NCI-H1930 (cell line): Measurements from ENCODE around the gene HP1BP3.
A peak's percentile ranks its signal among the peaks of the same experiment; 100 is the strongest.

Experiments used
- DNase-seq, 2 experiments: peaks; one replicate each; lab custom pipeline; 2025; lab: John Stamatoyannopoulos, UW

Gene HP1BP3

DNA sequence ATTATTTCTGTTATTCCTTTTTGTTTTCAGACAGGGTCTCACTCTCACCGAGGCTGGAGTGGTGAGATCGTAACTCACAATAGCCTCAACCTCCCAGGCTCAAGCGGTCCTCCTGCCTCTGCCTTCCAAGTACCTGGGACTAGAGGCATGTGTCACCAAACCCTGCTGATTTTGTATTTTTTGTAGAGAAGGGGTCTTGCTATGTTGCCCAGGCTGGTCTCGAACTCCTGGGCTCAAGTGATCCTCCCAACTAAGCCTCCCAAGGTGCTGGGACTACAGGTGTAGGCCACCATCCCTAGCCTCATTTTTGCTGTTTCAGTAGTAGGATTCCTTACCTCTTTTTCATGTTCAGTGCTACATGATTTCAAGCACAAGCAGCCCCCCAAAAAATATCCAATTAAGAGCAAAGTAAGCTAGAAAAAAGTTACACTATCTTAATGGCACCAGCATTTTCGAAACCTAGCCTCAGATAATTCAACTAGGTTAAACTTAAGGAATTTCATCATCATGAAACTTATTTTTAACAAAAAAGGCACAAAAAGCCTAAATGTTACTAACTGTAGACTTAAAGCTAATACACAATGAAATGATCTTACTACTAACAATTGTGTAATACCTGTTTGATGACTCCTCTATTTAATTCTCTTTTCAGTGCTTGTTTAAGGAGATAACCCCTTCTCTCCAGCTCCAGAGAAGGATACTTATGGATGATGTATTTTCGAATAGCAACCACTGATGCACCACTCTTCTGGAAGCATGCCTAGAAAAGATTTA lies 16.6 kb downstream of the HP1BP3 start:
- no peak for DNase-seq

DNA sequence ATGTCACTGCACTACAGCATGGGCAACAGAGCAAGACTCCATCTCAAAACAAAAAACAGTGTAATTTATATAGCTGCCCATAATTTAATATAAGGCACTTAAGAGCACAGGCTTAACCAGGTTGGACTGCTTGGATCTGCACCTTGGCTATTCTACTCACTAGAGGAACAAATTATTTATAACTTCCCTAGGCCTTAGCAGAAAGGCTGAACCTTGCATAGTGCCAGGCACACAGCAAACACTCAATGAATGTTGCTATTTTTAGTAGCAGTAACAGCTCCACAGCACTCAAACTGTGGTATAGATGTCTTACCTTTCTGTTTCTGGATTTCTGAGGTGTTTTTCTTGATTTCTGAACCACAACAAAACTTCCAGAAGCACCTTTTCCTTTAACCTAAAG lies 19.8 kb downstream of the HP1BP3 start:
- no peak for DNase-seq

DNA sequence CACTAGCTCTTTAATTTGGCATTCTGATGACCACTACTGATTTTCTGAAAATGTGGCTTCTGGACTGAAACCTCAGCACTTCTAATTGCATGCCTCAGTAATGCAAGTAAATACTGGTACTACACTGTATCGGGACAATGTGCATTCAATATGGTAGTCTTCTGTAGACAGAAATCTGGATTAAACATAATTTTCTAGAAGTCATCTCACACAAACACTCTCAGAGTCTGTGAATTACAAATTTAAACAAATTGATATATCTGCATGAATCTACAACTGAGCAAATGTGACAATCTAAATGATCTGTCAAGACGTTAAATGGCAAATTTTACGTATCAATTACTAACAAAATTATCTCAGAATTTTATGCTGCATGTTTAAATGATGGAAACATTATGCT lies 23.7 kb downstream of the HP1BP3 start:
- DNase-seq: no peak

DNA sequence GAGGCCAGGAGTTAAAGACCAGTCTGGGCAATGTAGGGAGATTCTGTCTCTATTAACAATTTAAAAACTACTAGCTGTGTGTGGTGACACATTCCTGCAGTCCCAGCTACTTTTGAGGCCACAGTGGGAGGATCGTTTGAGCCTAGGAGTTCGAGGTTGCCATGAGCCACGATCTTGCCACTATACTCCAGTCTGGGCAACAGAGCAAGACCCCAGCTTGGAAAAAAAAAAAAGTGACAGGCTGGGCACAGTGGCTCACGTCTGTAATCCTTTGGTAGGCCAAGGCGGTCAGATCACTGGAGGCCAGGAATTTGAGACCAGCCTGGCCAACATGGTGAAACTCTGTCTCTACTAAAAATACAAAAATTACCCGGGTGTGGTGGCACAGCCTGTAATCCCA lies 26.8 kb downstream of the HP1BP3 start:
- no peak for DNase-seq

DNA sequence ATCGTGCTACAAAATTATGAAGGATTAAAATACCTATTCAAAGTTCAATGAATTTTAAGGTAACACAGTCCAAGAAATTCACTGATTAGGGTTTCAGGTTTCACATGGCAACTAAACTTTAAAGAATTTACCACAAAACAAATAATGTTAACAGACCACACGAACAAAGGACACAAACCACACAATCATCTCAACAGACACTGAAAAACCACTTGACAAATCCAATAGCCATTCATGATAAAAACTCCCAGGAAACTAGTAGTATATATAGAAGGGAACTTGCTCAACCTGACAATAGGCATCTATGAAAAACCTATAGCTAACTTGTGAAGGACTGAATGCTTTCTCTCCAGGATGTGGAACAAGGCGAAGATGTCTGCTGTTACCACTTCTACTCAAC lies 33.5 kb downstream of the HP1BP3 start:
- no peak for DNase-seq

DNA sequence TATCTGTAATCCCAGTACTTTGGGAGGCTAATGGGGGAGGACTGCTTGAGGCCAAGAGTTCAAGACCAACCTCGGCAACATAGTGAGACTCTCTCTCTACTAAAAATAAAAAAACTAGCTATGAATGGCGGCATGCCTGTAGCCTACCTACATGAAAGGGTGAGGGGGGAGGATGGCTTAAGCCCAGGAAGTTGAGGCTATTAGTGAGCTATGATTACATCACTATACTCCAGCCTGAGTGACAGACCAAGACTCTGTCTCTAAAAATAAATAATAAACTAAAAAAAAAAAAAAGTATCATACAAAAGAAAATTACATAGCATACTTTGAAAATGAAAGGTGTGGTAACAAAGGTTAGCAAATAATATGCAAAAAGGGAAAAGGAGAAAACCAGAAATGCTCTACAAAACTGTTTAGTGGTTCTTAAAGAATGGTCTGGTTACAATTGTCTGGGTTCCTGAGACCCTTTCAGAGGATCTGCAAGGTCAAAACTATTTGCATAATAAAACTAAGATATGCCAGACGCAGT lies 35.6 kb downstream of the HP1BP3 start:
- no peak for DNase-seq

DNA sequence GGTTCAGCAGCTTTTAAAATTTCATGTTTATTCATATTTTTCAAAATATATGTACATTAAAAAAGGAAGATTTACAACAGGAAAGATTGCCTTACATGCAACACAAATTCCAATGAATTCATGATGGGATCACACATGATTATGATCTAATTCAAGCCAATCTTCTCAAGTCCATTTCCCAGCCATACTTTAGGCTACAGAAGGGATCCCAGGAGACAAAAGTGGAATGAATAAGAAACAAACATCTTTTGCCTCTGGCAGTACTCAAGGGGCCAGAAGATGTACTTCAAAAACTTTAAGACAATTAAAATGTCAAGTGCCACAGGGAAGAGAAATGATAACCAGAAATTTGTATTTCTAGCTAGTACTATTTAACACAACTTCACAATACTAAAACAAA lies 44.4 kb downstream of the HP1BP3 start:
- DNase-seq: no peak

DNA sequence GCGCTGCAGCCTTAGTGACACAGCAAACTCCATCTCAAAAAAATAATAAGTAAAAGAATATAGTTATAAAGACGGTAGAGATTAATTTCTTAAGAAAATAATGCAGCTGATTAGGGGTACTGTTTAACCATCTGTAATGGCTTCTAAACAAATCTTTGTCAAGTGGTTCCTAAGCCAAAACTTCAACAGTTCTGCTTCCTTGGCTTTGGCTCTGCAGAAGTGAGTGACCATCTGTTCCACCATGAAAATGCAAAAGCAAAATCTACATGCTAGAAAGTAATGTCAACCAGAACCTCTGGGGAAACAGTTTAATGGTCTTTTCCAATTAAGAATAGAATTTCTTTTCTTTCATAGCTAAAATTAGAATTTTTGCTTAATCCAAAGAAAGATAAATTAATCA lies 46.3 kb downstream of the HP1BP3 start:
- DNase-seq: no peak

DNA sequence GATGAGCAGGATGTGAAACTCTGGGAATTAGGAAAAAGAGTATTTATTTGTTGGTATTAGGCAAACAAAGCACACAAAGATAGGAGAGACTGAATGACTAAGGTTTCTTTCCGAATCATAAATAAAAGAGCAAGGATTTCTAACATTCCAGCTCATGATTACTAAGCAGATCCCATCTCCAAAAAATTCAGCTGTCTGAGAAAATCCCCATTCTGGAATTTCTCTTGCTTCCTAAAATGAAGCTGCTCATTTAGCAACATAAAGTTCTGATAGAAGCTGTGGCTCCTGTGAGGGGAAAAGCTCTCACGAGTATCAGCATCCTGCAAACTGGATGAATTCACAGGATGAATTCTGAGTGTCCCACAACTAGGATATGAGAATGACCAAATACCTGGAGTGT lies 47.9 kb downstream of the HP1BP3 start:
- DNase-seq: no peak

DNA sequence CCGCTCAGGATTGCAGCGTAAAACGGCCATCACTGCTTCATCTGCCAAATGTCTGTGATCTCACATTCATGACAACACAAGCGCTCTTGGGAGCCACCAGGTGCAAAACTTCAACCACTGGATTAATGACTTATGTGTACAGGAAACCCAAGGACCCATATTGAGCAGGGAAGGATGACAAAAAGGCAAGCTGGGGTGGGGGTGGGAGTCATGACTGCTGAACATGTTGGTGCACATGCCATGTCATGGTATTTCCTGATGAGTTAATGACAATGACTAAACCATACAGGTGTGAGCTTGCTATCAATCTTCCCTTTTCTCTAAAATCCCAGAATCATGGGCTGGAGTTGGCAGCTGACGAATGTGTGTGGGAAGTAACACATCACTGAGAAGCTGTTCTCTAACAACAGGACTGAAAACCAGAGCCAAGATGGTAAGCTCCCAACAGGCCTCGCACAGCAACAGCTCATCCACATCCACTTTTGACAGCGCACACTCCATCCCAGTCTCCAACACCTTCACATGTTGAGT lies 51.5 kb downstream of the HP1BP3 start:
- no peak for DNase-seq

DNA sequence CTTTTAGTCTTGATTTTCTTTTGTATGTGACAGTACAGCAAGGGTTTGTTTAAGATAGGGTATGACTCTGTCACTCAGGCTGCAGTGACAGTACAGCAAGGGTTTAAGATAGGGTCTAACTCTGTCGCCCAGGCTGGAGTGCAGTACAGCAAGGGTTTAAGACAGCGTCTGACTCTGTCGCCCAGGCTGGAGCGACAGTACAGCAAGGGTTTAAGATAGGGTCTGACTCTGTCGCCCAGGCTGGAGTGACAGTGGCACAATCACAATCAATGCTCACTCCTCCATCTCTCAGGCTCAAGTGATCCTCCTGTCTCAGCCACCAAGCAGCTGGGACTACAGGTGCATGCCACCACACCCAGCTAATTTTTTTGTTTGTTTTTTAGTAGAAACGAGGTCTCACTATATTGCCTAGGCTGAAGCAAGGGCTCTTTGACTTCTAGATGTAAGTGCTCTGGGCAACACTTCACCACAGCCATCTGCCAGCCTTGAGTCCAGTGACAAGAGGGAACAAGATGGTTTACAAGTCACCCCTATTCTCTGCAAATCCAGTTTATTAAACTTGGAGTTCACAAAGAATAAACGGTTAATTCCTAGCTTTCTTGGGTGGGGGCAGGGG lies 53.6 kb downstream of the HP1BP3 start:
- no peak for DNase-seq

DNA sequence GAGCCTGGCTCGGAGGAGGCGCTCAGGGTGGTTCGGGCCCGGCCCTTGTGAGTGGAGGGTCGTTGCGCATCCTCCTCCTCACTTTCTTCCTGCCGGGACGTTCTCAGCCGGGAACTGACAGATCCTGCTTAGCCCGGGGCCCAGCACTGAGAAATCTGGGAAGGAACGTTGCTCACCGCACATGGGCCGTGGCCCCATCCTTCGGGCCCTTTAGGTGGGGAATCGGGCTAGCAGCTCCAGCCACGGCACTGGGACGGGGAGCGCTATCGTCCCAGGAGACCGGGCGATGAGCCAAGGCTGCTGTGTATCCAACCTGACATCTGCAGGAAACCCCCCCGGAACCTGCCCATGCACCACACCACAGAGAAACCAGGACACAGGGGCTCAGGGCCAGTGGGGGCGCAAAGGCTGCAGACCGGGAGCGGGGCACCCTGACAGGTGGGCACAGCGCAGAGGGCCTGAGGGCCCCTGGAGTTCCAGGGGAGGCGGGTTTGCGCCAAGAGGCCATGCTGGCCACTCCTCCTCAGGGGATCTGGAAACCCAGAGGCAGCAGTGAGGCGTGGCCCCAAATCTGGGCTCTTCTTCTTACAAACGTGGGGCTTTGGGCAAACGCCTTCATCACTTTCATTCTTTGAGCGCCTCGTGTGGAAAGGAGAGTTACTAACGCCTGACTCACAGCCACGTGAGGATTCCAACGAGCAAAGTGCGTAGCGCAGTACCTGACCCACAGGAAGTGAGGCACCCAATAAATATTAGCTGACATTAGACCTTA lies 54.3 kb downstream of the HP1BP3 start, which contains the start of gene SH2D5:
TSS of gene SH2D5 (minus strand) at position 116 of the 772 bp plus-strand sequence. CDS start 4,659 bp downstream, outside the sequence.
- DNase-seq: no peak

DNA sequence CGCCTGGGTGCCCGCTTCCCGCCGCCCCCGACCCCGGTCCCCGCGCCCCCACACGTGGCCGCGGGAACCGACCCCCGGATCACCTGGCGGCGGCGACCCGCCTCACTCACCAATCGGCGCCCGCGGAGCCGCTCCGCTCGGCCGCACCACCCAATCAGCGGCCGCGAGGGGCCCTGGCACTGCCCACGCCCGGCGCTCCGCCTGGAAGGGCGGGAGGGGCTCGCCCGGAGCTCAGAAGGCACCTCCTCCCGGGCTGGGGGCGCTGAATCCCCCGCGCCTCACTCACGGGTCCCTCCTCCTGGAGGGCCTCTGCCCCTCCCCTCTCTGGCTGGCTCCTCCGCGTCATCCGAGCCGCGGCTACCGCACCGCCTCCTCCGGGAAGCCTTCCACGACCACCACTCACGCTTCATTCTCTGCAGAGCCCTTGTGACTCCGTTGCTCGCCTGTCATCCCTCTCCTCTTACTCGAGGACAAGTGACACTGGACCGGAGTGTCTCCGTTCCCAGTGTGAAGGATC lies 55.0 kb downstream of the HP1BP3 start:
- DNase-seq: peak; percentile 64 to 67

DNA sequence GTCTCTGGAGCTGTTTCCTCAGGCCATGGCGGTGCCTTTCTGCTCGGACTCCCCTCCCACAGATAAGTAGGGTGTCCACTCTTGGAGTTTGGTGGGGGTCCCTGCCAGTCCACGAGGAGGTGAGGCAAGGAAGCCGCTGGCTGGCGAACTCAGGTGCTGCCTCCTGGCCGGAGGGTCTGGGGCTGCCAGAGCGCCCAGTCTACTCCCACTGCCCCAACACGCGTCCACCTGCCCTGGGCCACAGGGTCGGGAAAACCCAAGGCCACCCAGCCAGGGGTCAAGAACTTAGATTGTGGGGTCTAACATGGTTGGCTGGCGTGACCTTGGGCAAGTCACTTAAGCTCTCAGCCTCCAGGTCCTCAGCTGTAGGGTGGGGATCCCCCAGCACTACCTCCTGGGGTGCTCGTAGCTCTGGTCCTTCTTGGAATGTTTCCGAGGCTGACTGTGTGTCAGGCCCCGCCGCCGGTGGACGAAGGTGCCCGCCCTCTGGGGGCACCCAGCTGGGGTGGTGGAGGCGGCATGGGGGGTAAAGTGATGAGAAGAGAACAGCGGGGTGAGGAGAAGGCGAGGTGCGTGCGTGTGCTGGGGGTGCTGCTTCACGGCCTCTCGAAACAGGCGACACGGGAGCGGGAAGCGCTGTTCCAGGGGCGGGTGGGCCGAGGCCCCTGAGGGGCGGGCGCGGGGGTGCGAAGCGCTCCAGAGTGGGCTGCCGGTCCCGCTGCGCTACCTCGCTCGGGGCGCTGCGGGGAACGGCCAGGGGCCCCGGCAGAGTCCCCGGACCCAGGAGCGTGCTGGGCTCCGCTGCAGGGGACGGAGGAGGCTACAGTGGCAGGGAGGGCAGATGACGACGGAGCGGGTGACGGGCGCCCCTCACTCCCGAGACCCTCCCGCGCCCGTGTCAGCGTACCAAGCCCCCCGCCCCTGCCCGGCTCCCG lies 55.8 kb downstream of the HP1BP3 start:
- DNase-seq: no peak

DNA sequence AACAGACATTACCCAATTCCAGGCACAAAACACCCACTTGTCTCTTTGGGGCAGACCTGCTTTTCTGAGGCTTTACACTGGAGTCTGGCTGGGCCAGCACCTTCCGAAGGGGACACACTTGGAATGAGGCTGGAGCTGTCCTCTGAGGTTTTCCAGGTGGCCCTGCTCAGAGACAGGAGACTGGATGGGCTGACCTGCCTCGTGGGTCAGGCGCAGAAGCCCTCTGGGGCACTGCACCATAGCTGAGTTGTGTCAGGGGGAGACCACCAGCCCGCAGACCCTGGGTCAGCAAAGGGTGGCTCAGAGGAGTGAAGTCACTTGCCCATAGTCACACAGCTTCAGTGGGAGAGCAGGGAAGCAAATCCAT lies 56.4 kb downstream of the HP1BP3 start:
- DNase-seq: no peak

DNA sequence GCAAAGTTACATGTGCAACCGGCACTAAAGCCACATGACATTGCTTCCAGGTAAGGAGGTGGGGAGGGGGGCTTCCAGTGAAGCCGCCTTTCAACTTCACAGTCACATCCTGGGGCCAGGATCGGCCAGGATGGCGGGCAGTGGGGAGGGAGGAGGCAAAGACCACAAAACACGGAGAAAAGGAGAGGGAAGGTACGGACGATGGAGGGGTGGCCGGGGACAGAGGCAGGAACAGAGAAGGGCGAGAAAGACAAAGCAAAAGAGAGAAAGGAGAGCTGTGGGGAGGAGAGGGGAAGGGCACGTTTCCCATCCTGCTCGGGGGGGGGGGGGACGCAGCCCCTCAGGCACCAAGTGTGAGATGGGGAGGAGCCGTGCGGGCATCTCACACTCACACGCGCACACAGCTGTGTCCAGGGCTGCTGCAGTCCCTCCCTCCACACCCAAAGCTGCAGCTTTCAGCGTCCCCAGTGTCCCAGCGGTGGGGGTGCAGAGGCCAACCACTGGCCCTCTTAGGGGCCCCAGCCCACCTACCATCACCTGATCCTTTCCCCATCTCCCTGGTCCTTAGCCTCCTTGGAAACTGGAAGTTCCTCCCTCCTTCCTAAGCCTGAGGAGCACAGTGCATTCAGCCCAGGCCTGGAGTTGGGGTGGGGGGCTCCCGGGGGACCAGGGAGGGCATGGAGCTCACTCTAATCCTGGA lies 57.0 kb downstream of the HP1BP3 start:
- no peak for DNase-seq

DNA sequence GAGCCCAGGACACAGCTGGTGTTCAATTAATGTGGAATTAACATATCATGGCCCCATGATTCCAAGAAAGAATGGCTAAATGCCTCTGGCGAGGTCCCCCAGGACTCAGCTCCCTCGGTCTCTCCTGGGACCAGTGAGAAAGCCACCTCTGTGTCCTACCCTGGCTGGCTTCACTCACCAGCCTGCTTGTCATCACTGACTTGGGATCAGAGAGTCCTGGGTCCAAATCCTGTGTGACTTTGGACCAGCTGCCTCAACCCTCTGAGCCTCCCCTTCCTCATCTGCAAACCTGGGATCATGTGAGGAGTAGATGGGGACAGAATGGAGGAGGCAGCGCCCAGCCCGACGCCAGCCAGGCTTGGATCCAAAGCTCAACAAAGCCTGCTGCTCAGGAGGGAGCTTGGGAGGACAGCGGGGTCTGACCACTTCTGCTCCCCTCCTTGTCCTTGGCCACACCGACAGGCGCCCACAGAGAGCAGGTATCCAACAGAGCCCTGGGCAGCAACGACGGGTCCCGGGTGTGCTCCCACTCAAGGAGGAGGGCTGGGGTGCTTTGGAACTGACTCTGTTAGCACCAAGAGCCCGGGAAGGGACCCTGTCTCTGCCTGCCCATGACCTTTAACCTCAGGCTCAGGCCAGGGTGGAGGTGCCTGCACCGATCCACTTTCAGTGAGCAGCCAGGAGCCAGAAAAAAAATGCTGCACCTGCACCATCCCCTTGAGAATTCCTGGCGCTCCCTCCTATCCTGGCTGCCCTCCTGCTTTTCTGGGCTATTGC lies 57.8 kb downstream of the HP1BP3 start:
- no peak for DNase-seq

DNA sequence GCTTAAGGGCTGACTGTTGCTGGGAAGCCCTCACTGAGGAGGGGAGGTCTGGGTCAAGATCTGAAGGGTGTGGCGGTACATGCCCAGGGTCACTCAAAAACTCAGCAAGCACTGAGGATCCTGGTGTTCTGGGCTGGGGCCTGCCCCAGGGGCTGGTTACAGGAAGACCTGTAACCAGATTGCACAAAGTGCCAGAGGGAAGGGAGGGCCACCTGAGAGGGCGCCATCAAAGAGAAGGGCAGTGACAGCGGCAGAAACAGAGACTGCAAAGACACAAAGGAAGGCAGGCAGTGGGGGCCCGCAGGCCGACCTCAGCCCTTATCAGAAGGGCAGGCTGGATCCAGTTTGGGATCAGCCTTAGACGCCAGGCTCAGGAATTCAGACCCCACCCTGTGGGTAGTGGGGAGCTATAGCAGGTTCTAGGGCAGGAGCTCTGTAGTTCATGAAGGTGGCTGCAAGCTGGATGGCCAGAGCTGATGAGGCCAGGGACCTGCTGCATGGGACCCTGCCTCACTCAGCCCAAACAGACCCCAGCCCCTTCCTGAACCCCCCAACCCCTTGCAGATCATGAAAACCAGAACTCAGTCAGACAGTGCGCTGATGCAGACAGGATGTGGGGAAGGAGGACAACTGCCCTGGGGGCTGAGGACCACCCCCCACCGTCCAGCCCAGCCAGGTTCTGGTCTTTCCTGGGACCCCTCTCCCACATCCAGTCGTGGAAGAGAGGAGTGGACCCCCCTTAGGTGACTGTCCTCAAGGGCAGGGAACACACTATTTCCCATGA lies 58.5 kb downstream of the HP1BP3 start:
- no peak for DNase-seq

DNA sequence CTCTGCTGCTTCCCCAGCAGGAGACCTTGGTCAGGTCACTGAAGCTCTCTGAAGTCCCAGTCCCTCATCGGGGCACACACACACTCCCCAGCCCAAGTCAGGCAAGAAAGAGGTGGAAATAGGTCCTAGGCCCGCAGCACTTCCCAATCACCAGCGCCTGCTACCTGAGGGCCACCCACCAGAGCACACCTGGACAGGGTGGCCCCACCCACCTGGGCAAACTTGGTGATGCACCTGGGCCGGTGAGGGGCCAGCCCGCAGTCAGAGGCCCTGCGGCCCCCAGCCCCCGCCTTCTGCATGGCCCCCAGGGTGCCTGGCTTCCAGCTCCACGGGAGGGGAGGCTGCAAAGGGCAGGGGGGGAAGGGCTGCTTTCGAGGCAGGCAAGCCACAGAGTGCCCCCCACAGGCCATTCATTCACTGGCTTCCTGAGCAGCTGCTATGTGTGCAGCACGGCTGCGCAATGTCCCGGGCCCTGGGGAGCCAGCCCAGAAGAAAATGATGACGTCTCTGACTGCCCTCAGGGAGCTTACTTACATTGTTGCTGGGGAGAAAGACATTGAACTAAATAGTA lies 59.3 kb downstream of the HP1BP3 start:
- DNase-seq: no peak
